HG03097 (cell line): ENCODE measurements around the gene SLC6A12.

Experiments
- ATAC-seq: cut with Tn5 transposase; IDR thresholded peaks from one replicate; pipeline ENCODE4 v1.9.1; 2021; ENCODE audit not compliant: unreplicated experiment, low FRiP score

Gene SLC6A12

DNA sequence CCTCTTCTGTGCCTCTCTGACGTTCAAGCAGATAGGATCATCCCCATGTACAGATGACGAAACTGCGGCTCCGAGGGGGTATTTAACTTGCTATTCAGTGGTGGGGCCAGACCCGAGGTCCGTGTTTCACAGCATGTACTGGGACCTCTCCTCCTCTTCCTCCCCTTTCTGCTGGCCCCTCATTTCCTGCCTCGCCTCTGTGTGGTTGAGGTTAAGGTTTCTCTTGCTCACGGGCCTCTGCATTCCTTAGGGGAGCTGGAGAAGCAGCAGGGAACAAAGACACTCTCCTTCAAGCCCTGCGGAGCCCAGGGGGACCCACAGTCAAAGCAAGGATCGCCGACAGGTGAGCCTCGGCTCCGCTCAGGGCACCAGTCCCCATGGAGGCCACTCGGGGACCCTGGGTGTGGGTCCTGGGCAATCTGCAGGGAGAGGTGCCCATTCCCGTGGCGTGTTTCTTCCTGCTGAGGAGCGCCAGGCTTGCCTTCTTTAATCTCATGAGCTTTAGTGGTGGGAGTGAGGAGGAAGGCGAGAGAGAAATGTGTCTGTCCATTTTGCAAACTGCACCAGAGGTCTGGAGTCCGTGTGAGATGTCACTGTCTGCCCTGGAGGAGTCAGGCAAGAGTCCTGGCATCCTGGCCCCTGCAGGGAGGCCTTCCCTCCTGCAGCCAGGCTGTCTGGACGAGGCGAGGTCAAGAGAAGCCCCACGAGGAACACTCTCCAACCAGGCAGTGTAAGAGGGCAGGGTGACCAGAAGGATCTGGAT, 45.0 kb downstream of the SLC6A12 start:
- ATAC-seq = no peak

DNA sequence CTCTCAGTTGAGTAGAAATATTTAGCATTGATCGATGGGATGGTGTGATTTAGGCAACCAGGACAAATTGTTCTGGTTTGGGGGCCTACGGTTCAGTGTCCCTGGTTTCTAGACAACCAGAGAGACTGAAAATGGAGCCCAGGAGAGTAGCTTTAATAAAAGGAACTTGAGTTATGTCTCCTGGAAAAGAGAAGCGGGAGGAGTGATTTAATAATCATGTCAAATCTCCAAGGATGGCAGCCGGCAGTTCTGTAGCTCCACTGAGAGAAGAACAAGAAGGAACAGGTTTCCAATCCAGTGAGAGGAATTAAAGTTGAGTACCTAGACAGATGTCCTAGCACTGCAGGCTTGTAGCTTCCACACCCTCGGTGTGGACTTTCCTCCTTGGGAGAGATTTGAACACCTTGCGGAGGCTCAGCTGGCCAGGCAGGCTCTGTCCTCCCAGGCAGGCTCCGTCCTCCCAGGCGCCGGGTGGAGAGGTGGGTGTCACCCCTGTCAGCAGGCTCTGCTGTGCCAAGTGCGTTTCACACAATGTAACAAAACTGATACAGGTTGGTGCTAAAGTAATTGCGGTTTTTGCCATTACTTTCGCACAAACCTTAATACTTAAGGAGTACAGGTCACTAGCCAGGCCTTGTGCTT, 45.9 kb downstream of the SLC6A12 start:
- no peak for ATAC-seq

DNA sequence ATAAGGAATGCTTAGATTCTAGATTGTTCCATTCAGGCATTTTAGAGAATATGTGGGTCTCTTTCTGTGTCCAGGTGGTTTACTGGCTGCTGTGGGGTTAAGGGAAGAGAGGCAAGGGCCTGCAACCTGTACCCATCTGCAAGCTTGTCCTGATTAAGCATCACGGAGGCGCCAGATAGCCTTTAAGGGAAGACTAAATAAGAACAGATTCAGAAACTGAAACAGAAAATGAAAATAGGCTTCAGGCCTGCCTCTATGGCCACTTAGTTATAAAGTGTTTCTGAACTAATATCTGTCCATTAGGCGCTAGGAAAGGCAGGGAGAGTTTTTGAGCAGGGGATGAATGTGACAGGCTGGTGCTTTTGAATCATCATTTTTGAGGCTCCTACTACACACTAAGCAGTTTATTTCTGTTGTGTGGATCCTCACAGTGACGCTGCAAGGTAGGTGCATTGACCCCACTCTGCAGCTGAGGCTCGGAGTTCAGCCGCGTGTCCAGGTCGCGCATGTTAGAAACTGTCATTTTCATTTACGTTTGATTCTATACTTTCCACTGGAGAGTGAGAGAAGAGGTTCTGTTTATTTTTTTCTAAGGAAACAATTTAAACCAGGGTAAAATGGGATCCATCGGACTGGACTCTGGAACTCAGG, 47.4 kb downstream of the SLC6A12 start:
- no peak for ATAC-seq

DNA sequence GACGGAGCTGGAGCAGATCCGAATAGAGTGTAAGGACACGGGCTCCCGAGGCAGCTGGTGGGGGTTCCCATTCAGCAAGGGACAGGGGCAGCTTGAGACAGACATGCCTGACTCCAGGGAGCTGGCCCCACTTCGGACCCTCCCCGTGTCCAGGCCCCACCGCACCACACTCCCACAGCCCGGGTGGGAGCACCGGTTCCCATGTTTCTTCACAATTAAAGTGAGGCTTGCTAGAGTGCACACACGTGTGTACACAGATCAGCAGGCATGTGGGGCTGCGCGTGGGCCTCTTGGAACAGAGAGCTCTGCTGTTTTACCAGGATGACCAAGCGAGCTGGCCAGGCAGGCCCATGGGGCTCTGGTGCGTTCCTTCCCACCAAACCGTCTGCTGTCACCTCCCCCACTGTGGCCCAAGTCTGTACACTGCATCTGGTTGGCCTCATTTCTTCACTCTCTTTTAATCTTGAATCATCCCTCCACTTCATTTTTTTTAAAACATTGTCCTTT, 48.0 kb downstream of the SLC6A12 start:
- no peak for ATAC-seq

DNA sequence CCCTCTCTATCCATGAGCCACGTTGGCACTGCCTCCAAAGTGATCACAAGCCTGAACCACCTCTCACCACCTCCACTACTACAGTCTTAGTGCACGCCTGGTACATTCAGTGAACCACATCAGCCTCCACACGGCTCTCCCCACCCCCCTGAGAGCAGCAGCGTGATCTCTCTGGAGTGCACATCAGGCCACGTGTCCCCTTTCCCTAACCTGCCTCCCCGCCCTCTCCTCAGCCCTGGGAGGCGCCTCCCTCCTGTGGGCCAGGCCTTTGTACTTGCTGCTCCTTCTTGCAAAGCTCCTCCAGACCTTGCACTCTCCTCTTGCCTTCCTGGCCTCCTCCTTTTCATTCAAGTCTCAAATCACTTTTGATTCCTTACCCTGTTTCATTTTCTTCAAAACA, 49.8 kb downstream of the SLC6A12 start:
- ATAC-seq = no peak

DNA sequence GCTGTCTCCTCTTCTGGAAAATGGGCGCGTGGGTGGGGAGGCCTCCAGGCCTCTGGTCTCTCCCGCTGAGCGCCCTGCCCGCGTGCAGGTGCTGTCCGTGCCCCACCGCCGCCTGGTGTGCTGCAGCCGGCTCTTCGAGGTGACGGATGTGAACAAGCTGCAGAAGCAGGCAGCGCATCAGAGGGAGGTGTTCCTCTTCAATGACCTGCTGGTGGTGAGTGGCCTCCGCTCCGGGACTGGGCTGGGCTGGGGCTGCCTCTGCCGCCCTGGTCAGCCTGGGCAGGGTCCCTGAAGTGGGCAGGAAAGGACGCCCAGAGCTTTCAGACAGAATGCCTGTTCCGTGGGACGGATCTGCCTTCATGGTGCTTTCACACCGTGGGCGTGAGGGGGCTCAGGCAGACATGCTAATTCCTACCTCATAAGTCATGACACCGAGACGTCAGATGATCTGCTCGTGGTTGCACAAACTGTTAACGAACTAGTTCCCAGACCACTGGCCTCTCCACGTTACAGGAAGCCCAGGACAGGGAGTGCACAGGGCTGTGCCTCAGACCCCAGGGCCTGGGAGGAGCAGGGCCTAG, 50.5 kb downstream of the SLC6A12 start:
- no peak for ATAC-seq

DNA sequence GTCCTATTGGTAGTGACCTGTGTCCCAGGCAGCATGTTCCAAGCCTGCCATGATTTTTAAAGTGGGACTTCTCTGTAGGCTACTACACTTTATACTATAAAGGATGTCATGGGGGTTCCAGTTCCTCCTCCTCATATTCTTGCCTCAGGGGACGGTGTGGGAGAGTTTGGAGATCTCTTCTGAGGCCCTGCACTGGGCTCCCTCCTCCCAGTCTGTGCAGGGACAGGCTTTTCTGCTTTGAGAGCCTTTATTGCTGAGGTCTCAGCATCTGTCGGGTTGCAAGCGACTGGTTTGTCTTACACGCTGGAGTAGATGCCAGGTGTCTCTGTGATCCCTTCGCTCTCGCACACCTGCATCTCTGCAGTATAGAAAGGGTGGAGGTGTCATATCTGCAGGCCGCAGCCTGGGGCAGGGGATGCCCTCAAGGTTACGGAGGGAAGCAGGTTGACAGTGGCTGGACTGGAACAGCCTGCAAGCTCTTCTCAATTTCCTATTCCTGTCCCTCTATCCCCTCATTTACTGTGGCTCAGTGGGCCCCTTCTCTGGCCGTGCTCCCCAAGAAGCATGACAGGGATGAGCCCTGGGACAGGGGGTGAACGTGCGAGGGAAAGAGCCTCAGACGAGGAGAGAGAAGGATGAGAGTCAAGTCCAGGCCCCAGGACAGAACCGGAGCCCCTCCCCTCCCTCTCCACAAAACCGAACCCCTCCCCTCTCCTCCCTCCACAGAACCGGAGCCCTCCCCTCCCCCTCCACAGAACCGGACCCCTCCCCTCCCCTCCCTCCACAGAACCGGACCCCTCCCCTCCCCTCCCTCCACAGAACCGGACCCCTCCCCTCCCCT, 51.3 kb downstream of the SLC6A12 start:
- no peak for ATAC-seq

DNA sequence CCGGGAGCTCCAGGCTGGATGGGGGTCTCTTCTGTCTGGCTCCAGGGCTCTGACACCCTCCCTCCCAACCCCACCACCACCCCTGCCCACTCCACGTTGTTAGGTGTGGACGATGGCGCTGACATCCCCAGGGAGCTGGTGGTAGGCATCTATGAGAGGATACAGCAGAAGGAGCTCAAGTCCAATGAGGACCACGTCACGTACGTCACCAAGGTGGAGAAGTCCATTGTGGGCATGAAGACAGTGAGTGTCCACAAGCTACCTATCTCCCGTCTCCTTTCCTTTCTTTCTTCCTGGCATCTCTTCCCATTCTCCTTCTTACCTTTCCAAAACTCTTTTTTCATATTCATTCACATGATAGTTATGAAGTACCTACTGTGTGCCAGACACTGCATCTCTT, 52.1 kb downstream of the SLC6A12 start:
- no peak for ATAC-seq

DNA sequence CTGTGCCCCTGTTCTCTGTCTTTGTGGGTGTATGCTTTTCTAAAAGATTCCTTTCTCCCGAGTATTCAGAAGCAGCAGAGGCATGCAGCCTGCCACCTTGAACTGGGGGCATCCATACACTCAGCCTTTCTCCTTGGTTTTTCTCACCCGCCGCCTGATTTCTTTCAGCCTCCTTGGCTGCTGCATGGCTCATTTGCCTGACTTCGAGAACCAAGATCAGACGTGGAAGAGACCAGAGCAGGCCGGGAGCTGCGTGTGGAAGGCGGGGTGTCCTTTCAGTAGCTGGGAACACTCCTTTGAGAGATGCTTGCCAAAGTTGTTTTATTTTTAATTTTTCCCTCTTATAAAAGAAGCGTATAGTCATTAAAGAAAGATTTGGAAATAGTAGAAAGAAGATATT, 53.1 kb downstream of the SLC6A12 start:
- ATAC-seq = no peak

DNA sequence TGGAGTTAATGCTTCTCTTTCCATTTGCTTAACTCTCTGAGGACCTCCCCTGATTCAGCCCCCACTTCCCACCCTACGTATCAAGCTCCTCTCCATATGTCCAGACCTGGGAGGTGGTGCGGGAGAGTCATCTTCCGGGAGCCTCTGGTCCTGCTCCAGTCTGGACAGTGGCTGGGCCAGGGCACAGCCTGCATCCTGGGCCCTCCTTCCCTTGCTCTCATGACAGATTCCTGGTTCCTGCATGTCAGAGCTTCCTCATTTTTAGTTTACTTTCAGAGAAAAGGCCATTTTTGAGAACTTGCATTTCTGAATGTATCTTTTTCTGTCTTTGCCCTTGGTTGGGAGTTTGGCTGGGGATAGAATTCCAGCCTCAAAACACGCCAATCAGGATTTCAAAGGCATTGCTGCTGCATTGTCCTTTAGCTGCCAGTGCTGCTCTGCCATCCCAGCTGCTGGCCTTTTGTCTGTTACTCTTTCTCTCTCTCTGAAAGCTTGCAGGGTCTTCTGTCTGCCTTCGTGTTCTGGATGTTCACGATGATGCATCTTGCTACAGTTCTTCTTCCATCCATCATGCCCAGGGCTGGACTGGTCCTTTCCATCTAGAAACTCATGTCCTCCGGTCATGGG, 54.7 kb downstream of the SLC6A12 start:
- ATAC-seq = no peak

DNA sequence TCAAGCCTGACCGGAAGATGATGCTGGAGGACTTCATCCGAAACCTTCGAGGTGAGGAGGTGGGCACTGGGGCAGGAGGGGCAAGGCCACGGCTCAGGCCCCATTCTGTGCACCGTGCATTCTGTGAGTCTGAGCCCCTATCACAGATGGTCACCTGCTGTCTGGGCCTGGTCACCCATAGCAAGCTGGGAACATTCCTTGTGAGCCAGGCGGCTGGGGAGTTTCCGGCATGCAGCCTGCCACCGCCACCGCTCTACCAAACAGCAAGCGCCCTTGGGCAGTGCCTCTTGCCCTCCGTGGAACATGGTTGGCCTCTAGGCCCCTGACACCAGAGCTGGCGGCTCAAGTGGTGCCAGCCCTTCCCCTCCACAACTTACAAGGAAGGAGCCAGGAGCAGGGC, 56.3 kb downstream of the SLC6A12 start:
- ATAC-seq = no peak

DNA sequence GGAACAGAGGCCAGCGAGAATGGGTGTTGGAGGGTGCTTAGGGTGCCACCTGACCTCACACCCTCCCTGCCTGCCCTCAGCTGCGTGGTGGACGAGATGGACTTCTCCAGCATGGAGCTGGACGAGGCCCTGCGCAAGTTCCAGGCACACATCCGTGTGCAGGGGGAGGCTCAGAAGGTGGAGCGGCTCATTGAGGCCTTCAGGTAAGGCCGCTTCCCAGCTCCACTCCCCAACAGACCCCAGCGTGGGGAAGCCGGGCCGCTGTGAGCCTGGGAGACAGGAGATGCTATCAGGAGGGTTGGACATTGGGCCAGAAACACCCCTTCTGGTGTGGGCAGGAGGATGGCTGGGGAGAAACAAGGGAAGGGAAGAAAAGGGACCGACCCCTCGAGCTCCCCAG, 57.0 kb downstream of the SLC6A12 start:
- ATAC-seq = no peak

DNA sequence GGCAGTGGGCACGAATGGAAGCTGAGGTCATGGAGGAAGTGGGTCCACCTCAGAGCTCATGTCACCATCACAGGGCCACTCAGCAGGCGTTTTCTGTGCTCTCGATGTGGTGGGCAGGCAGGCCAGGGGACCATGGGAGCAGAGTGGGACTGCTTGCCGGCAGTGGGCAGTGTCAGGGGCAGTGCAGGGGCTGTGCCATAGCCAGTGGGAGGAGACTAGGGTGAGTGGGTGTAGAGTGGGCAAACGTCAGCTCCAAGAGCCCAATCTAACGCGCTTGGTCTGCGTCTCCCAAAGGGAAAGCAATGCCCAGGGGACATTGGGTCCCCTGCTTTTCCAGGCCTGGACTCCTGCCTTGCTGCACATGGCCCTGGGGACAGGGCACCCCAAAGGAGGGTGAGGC, 58.3 kb downstream of the SLC6A12 start:
- no peak for ATAC-seq

DNA sequence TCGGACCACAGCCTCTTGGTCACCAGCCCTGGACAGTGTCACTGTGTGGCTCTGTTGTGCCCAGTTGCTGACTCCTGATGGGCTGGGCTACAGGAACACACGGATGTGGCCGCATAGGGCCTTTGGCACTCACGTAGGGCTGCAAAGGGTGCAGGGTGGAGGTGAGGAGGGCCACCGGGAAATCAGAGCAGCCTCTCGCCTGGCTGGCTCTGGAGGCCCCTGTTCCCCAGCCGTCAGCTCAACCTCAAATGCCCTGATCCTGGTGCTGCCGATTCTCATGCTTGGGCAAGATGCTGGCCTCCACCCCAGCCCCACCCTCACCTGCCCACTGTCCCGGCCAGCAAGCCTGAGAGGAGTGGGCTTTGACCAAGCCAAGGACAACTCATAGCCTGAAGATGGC, 59.0 kb downstream of the SLC6A12 start:
- no peak for ATAC-seq

DNA sequence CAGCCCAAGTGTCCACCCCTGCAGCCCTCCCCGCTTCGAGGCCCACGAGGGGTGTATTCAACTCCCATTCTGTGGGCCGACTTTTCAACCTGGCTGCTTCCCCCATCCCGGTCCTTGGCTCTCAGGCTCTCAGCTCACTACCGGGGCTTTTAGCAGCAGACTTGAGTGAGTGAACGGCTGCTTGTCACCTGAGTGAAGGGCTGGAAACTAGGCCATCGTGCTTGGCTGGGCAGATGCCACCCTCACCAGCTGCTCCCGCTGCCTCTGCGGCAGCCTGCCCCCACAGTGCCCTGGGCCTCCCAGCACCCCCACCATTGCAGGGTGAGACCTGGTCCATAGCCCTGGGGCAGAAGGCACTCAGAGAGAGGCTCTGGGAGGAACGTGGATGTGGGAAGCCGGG, 59.9 kb downstream of the SLC6A12 start:
- ATAC-seq = no peak

DNA sequence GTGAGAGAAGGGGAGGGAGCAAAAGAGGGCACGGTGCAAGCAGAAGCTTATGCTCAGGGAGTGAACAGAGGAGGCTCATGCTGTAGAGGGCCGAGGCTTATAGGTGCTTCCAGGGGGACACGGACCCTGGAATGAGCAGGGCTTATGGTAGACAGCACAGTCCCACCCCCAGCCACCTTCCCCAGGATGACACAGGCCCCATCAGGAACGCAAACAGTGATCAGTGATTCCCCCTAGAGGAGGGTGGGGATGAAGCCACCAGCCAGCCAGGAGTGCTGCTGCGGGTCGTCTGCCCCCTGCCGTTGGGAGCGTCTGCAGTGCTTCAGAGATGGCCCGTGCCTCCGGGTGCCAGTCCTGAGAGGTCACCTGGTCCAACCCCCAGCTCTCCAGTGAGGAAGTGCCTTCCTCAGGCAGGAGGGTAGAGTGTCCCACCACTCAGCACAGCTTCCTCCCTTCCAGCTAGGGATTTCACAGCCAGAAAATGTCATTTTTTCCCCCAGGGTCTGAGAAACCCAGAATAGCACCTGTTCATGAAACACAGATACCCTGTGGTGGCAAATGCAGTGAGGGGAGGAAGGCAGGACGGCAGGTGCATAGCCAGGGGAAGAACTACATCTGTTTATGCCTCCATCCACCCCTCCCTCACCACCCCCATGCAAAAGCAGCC, 60.7 kb downstream of the SLC6A12 start:
- no peak for ATAC-seq

DNA sequence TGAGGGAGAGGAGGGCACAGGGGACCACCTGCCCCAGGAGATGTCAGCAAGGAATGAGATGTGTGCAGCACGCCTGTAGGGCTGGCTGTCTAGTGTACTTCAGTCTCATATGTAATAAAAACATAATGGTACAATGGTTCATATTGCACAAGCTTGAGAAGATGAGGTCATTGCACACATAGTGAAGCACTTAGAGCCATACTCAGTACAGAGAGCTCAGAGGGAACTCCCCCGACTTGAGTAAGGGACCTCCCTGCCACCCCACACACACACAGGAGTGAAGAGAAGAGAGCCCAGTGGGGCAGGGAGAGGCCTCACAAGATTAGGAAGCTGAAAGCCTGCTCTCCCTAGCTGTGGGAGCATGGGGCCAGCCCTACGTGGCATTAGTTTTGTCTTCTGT, 61.5 kb downstream of the SLC6A12 start:
- no peak for ATAC-seq

DNA sequence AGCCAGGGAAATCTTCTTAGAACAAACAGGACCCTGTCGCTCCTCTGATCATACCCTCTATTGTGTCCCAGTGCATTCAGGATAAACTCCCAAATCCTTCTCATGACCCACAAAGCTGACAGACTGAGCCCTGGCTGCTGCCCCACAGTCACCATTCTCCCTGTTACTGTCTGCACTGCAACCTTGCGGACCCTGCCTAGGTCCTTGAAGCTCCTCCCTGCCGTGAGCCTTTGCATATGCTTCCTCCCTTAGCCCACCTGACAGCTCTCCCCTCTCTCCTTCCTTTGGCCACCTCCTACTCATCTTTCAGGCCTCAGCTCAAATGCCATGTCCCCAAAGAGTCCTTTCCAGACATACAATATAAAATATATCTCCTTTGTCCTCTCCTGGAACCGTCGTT, 62.4 kb downstream of the SLC6A12 start:
- no peak for ATAC-seq

DNA sequence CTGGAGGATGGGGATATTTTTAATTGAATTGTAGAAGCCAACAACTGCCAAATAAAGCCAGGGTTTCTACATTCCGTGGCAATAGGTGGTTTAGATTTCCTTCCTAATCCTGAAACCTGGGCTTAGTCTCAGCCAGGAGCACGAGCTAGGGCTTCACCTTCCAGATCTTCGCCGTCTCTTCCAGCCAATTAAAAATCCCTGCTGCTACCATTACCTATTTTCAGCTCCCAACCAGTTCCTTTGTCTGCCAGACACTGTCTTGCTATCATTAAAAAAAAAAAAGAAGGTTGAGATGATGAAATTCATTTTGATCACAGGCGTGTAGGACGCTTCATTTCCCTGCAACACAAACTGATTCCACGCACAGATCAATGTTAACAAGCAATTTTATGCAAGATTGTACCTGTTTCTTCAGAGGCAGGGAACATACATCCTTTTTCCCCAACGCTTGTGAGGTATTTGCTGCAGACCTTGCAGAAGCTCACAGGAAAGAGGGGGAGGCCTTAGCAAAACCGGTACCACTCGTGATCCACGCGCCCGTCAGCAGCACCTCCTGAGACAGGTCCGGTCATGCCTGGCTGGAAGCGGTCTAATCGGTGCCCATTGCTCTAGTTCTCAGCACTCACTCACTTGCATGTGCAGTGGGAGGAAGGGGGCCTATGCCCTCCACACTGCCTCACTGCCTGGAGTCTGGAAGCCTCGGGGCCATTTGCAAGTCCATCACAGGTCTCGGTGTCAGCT, 65.1 kb downstream of the SLC6A12 start:
- no peak for ATAC-seq
